GM13976 (cell line): ENCODE data around the gene ARSB.

Source experiments
- DNase-seq: peaks from one replicate; pipeline ENCODE4 v3.0.0; 2012; ENCODE audit warnings: low spot score
- CTCF ChIP-seq: IDR thresholded peaks from 2 replicates; pipeline ENCODE4 v1.5.1; 2012; ENCODE audit warnings: borderline replicate concordance, mild to moderate bottlenecking; ENCODE audit not compliant: insufficient read depth; ENCODE audit errors: extremely low read depth, missing control alignments, control extremely low read depth
- in situ Hi-C: fragments of 300-500 bp; cut with MboI; formaldehyde crosslinking; loops from one replicate; pipeline ENCODE4 v1.12.0; 2022; ENCODE audit warnings: low sequenced_read_pairs, mixed read lengths, inconsistent platforms; ENCODE audit not compliant: unreplicated experiment

The ARSB gene

GRCh38 chr5:79023947-79024346 is 38.8 kb upstream of the ARSB start:
- in situ Hi-C loops: loop anchor here (10.0 kb wide), 2 partner anchors 91 to 441 kb away; partner anchors contain the start of gene BHMT
- DNase-seq: no peak

GRCh38 chr5:79023348-79023747 is 38.2 kb upstream of the ARSB start:
- in situ Hi-C loops: loop anchor here (10.0 kb wide), 2 partner anchors 91 to 441 kb away; partner anchors contain the start of gene BHMT
- no peak for DNase-seq
- no peak for TF ChIP-seq CTCF

More at GRCh38 chr5:79023947-79024346, 38.8 kb upstream of the ARSB start:
- TF ChIP-seq CTCF: no peak

GRCh38 chr5:79022771-79023170 is 37.7 kb upstream of the ARSB start:
- no peak for DNase-seq
- TF ChIP-seq CTCF: no peak
- in situ Hi-C loops: loop anchor here (10.0 kb wide), 2 partner anchors 92 to 442 kb away; partner anchors contain the start of gene BHMT

GRCh38 chr5:79021753-79022152 is 36.6 kb upstream of the ARSB start:
- in situ Hi-C loops: loop anchor here (10.0 kb wide), 2 partner anchors 93 to 443 kb away; partner anchors contain the start of gene BHMT
- DNase-seq: no peak
- TF ChIP-seq CTCF: no peak

- in situ Hi-C loops: loop anchor here (10.0 kb wide), 2 partner anchors 94 to 444 kb away; partner anchors contain the start of gene BHMT
- peak; percentile 71 for TF ChIP-seq CTCF
- DNase-seq: peak; percentile 46
Measured at GRCh38 chr5:79020861-79021561, 35.9 kb upstream of the ARSB start.

GRCh38 chr5:79014631-79015030 is 29.5 kb upstream of the ARSB start:
- no peak for TF ChIP-seq CTCF
- DNase-seq: no peak
- in situ Hi-C loops: no loop called here
